ENCODE data around the gene GINM1. TPM values are rescaled to one million over a fixed set of nuclear protein-coding genes. Genes with fewer than 3 reads are reported as not detected.

The GINM1 gene
- total and polyA plus RNA-seq, 2 of the 4 experiments (the other 2 are of a cell fraction): 23.6 to 24.9 TPM

DNA sequence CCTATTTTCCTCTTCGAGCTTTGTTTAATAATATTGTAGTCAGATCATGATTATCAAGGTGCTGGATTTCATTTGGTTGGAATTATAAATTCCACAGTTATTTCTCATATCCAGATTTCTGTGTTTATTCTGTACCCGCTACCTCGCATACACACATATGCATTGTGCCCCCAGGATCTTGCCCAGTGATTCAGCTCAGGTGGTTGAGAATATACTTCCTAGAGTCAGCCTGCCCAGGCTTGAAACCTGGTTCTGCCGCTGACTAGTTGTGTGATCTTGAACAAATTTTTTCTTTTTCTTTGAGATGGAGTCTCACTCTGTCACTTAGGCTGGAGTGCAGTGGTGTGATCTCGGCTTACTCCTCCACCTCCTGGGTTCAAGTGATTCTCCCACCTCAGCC, 14.7 kb downstream of the GINM1 start:
- no peak overlapping the region for H3K18ac ChIP-seq (ENCODE audit: low read depth, low read length)
- no peak overlapping the region for H2AK5ac ChIP-seq (ENCODE audit: low read depth, low read length)
- H3K56ac ChIP-seq (ENCODE audit: extremely low read depth, insufficient read depth, low read length): no peak overlapping the region
- no peaks in the 10 kb centered on the region for H3K9me1 ChIP-seq (ENCODE audit: insufficient read depth, low read length)
- no TSS peak for BruUV-seq (replicated peaks)
- TF ChIP-seq BHLHE40 (IDR thresholded peaks at IDR 0.05; ENCODE audit: low read depth, low read length): no peak
- TF ChIP-seq, protein P1, sequence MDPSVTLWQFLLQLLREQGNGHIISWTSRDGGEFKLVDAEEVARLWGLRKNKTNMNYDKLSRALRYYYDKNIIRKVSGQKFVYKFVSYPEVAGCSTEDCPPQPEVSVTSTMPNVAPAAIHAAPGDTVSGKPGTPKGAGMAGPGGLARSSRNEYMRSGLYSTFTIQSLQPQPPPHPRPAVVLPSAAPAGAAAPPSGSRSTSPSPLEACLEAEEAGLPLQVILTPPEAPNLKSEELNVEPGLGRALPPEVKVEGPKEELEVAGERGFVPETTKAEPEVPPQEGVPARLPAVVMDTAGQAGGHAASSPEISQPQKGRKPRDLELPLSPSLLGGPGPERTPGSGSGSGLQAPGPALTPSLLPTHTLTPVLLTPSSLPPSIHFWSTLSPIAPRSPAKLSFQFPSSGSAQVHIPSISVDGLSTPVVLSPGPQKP (IDR thresholded peaks at IDR 0.05; ENCODE audit: borderline replicate concordance, low read depth, low read length): no peak
- TF ChIP-seq RCOR1 (IDR thresholded peaks at IDR 0.05; ENCODE audit: insufficient replicate concordance, low read length): no peak
- TF ChIP-seq MAZ (IDR thresholded peaks at IDR 0.05; ENCODE audit: borderline replicate concordance, low read depth, low read length): no peak
- TF ChIP-seq MXI1 (IDR thresholded peaks at IDR 0.05; ENCODE audit: borderline replicate concordance, low read depth, low read length): no peak
- TF ChIP-seq, protein P2, sequence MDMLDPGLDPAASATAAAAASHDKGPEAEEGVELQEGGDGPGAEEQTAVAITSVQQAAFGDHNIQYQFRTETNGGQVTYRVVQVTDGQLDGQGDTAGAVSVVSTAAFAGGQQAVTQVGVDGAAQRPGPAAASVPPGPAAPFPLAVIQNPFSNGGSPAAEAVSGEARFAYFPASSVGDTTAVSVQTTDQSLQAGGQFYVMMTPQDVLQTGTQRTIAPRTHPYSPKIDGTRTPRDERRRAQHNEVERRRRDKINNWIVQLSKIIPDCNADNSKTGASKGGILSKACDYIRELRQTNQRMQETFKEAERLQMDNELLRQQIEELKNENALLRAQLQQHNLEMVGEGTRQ (IDR thresholded peaks at IDR 0.05; ENCODE audit: low read depth, low read length): no peak
- TF ChIP-seq, protein P3, sequence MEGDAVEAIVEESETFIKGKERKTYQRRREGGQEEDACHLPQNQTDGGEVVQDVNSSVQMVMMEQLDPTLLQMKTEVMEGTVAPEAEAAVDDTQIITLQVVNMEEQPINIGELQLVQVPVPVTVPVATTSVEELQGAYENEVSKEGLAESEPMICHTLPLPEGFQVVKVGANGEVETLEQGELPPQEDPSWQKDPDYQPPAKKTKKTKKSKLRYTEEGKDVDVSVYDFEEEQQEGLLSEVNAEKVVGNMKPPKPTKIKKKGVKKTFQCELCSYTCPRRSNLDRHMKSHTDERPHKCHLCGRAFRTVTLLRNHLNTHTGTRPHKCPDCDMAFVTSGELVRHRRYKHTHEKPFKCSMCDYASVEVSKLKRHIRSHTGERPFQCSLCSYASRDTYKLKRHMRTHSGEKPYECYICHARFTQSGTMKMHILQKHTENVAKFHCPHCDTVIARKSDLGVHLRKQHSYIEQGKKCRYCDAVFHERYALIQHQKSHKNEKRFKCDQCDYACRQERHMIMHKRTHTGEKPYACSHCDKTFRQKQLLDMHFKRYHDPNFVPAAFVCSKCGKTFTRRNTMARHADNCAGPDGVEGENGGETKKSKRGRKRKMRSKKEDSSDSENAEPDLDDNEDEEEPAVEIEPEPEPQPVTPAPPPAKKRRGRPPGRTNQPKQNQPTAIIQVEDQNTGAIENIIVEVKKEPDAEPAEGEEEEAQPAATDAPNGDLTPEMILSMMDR (conservative IDR thresholded peaks at IDR 0.05; ENCODE audit: low read depth, low read length): no peak
- TF ChIP-seq RAD21 (IDR thresholded peaks at IDR 0.05; ENCODE audit: low read length): no peak
- no peak for TF ChIP-seq POLR2A (IDR thresholded peaks at IDR 0.05; ENCODE audit: low read depth, low read length)
- TF ChIP-seq SMC3 (IDR thresholded peaks at IDR 0.05; ENCODE audit: low read depth, low read length): no peak
- TF ChIP-seq FOS (IDR thresholded peaks at IDR 0.05; ENCODE audit: low read depth, low read length): no peak
- TF ChIP-seq CHD1 (IDR thresholded peaks at IDR 0.05; ENCODE audit: low read depth, low read length): no peak
- no peak for TF ChIP-seq MAFK (IDR thresholded peaks at IDR 0.05; ENCODE audit: low read depth, low read length)
- no peak for TF ChIP-seq RFX5 (IDR thresholded peaks at IDR 0.05; ENCODE audit: low read depth, low read length)
- TF ChIP-seq CEBPB (IDR thresholded peaks at IDR 0.05; ENCODE audit: low read depth, low read length): no peak
- no peak for TF ChIP-seq NFE2L2 (IDR thresholded peaks at IDR 0.05; ENCODE audit: low read depth, low read length)
- no peak overlapping the region for H3K4ac ChIP-seq (ENCODE audit: low read depth, low read length)
- H3K27ac ChIP-seq (ENCODE audit: insufficient read depth, low read length): no peak overlapping the region
- H3K4me2 ChIP-seq (ENCODE audit: low read depth, low read length): no peak overlapping the region
- no peak overlapping the region for H4K5ac ChIP-seq (ENCODE audit: low read depth, low read length)
- no peak overlapping the region for H2BK5ac ChIP-seq (ENCODE audit: low read depth, low read length, poor library complexity, severe bottlenecking)
- ChIA-PET POLR2A (ENCODE audit: unreplicated experiment) (no interaction called here), CTCF (no interaction called here)
- H2AK9ac ChIP-seq (replicated peaks; ENCODE audit: low read depth, low read length, poor library complexity): no peak overlapping the region
- H3K14ac ChIP-seq (replicated peaks; ENCODE audit: low read depth, low read length): no peak overlapping the region
- peaks cover 11 to 17% of the 10 kb centered on the region in 2 experiments for H3K79me1 ChIP-seq (ENCODE audit: low read depth in 1 of 2, low read length in 2 of 2)
- no peak overlapping the region for H2BK15ac ChIP-seq (ENCODE audit: low read depth, low read length)
- H3K4me3 ChIP-seq (ENCODE audit: insufficient read depth, low read depth, low read length): no peak overlapping the region
- no CpG with 5 or more reads among the region's 5 CpGs for WGBS, 2 experiments (ENCODE audit: extremely low coverage in 2 of 2, insufficient read length in 1 of 2)
- no peak overlapping the region for H2BK20ac ChIP-seq (ENCODE audit: low read depth, low read length)
- no peaks in the 10 kb centered on the region; the same call in 1 of the 2 replicates for H4K20me1 ChIP-seq (ENCODE audit: insufficient read depth, low read length)
- dilution Hi-C loops (cut with HindIII; ENCODE audit: low sequenced_read_pairs, unreplicated experiment): no loop called here
- intact Hi-C loops (cut with micrococcal nuclease): no loop called here
- no peaks in the 10 kb centered on the region for H3K9me3 ChIP-seq (ENCODE audit: control insufficient read depth, insufficient read depth, low read length)
- H3K27me3 ChIP-seq (ENCODE audit: control insufficient read depth, insufficient read depth, low read length): no peaks in the 10 kb centered on the region
- ATAC-seq (ENCODE audit: low read depth) (no peak), DNase-seq (no peak)
- no peak overlapping the region for H4K91ac ChIP-seq (ENCODE audit: insufficient read depth, low read depth, low read length)
- H2AFZ ChIP-seq (replicated peaks; ENCODE audit: low read length, poor library complexity): no peak overlapping the region
- H3K36me3 ChIP-seq (ENCODE audit: control insufficient read depth, insufficient read depth, low read length): peaks cover 17% of the 10 kb centered on the region
- H3K23ac ChIP-seq (ENCODE audit: low read depth, low read length): no peak overlapping the region
- in situ Hi-C loops (cut with MboI; ENCODE audit: low sequenced_read_pairs): no loop called here
- H3K4me1 ChIP-seq (ENCODE audit: control insufficient read depth, insufficient read depth, low read length): no peaks in the 10 kb centered on the region
- no peak overlapping the region for H2BK120ac ChIP-seq (ENCODE audit: low read depth, low read length)
- no peak overlapping the region for H4K8ac ChIP-seq (ENCODE audit: low read depth in 2 of 2, low read length in 2 of 2)
- H3K9ac ChIP-seq (ENCODE audit: low read depth, low read length): no peak overlapping the region
